ENCODE results near the gene ITPRIPL2.

- no peak for TF ChIP-seq CTCF (IDR thresholded peaks at IDR 0.05)
- no peak for TF ChIP-seq POLR2A (IDR thresholded peaks at IDR 0.05)
- TF ChIP-seq POLR2AphosphoS5 (IDR thresholded peaks at IDR 0.05): no peak
Observed at GRCh38 chr16:19075511-19075910, 38.3 kb upstream of the ITPRIPL2 start.

All from prostate gland (tissue), 2 donors.